GM21717 (cell line): ENCODE results near the gene MTCL1.

Experiments
- ATAC-seq: cut with Tn5 transposase; IDR thresholded peaks from one replicate; pipeline ENCODE4 v1.9.1; 2021; ENCODE audit warnings: mild to moderate bottlenecking, moderate library complexity; ENCODE audit not compliant: unreplicated experiment

Gene MTCL1

GRCh38 chr18:8854962-8855361 is 149.6 kb downstream of the MTCL1 start:
- no peak for ATAC-seq

GRCh38 chr18:8856212-8856611 is 150.9 kb downstream of the MTCL1 start:
- no peak for ATAC-seq

GRCh38 chr18:8856769-8857393 is 151.5 kb downstream of the MTCL1 start:
- no peak for ATAC-seq

- no peak for ATAC-seq
Observed at GRCh38 chr18:8857806-8858205, 152.4 kb downstream of the MTCL1 start.

- ATAC-seq: no peak
Observed at GRCh38 chr18:8858888-8859511, 153.6 kb downstream of the MTCL1 start.

- no peak for ATAC-seq
Observed at GRCh38 chr18:8860845-8861642, 155.7 kb downstream of the MTCL1 start.

- ATAC-seq: no peak
Observed at GRCh38 chr18:8863427-8863826, 158.1 kb downstream of the MTCL1 start.

GRCh38 chr18:8865934-8866333 is 160.6 kb downstream of the MTCL1 start:
- ATAC-seq: no peak

- no peak for ATAC-seq
Observed at GRCh38 chr18:8866679-8867078, 161.3 kb downstream of the MTCL1 start.

GRCh38 chr18:8868276-8868675 is 162.9 kb downstream of the MTCL1 start:
- ATAC-seq: no peak

GRCh38 chr18:8868779-8869415 is 163.5 kb downstream of the MTCL1 start:
- no peak for ATAC-seq

GRCh38 chr18:8869696-8870095 is 164.3 kb downstream of the MTCL1 start:
- no peak for ATAC-seq

GRCh38 chr18:8870528-8870927 is 165.2 kb downstream of the MTCL1 start:
- ATAC-seq: no peak

- ATAC-seq: no peak
Observed at GRCh38 chr18:8871489-8871888, 166.1 kb downstream of the MTCL1 start.

- no peak for ATAC-seq
Observed at GRCh38 chr18:8874872-8875271, 169.5 kb downstream of the MTCL1 start.

GRCh38 chr18:8876887-8877286 is 171.5 kb downstream of the MTCL1 start:
- no peak for ATAC-seq

GRCh38 chr18:8881103-8881502 is 175.7 kb downstream of the MTCL1 start:
- ATAC-seq: no peak
